IMR-90 (cell line): Measurements from ENCODE around the gene FCRL2.

Source experiments
- BHLHE40 ChIP-seq: fragments of 150-350 bp; IDR thresholded peaks from 2 replicates; pipeline ENCODE4 v1.6.1; 2016; ENCODE audit warnings: mild to moderate bottlenecking, low read depth, low read length
- CEBPB ChIP-seq: IDR thresholded peaks from 2 replicates; pipeline ENCODE4 v1.6.1; 2012; ENCODE audit warnings: low read depth, low read length, improper control_type of control experiment
- MAZ ChIP-seq: IDR thresholded peaks from 2 replicates; pipeline ENCODE4 v1.6.1; 2012; ENCODE audit warnings: low read depth, mild to moderate bottlenecking, low read length, improper control_type of control experiment, moderate library complexity, borderline replicate concordance
- MXI1 ChIP-seq: IDR thresholded peaks from 2 replicates; pipeline ENCODE4 v1.6.1; 2012; ENCODE audit warnings: low read depth, mild to moderate bottlenecking, low read length, moderate library complexity, borderline replicate concordance
- POLR2A ChIP-seq: IDR thresholded peaks from 2 replicates; pipeline ENCODE4 v1.6.1; 2012; ENCODE audit warnings: mild to moderate bottlenecking, low read depth, low read length
- RCOR1 ChIP-seq: IDR thresholded peaks from 2 replicates; pipeline ENCODE4 v1.6.1; 2012; ENCODE audit warnings: mild to moderate bottlenecking, low read length, improper control_type of control experiment; ENCODE audit not compliant: insufficient replicate concordance
- SMC3 ChIP-seq: fragments of 150-350 bp; IDR thresholded peaks from 2 replicates; pipeline ENCODE4 v1.6.1; 2016; ENCODE audit warnings: low read depth, mild to moderate bottlenecking, antibody characterized with exemption, low read length, moderate library complexity
- TF ChIP-seq, protein P1 (sequence below): conservative IDR thresholded peaks from 2 replicates; pipeline ENCODE4 v1.5.1; 2012; ENCODE audit warnings: mild to moderate bottlenecking, low read depth, low read length, improper control_type of control experiment
- TF ChIP-seq, protein P2 (sequence below): fragments of 150-350 bp; IDR thresholded peaks from 2 replicates; pipeline ENCODE4 v1.6.1; 2017; ENCODE audit warnings: mild to moderate bottlenecking, antibody characterized with exemption, low read length, low read depth

- TF ChIP-seq, protein P1, sequence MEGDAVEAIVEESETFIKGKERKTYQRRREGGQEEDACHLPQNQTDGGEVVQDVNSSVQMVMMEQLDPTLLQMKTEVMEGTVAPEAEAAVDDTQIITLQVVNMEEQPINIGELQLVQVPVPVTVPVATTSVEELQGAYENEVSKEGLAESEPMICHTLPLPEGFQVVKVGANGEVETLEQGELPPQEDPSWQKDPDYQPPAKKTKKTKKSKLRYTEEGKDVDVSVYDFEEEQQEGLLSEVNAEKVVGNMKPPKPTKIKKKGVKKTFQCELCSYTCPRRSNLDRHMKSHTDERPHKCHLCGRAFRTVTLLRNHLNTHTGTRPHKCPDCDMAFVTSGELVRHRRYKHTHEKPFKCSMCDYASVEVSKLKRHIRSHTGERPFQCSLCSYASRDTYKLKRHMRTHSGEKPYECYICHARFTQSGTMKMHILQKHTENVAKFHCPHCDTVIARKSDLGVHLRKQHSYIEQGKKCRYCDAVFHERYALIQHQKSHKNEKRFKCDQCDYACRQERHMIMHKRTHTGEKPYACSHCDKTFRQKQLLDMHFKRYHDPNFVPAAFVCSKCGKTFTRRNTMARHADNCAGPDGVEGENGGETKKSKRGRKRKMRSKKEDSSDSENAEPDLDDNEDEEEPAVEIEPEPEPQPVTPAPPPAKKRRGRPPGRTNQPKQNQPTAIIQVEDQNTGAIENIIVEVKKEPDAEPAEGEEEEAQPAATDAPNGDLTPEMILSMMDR = no peak
- TF ChIP-seq SMC3 = no peak
- no peak for TF ChIP-seq POLR2A
- TF ChIP-seq RCOR1 = no peak
- TF ChIP-seq MAZ = no peak
- TF ChIP-seq BHLHE40 = no peak
- no peak for TF ChIP-seq CEBPB
- no peak for TF ChIP-seq MXI1
- TF ChIP-seq, protein P2, sequence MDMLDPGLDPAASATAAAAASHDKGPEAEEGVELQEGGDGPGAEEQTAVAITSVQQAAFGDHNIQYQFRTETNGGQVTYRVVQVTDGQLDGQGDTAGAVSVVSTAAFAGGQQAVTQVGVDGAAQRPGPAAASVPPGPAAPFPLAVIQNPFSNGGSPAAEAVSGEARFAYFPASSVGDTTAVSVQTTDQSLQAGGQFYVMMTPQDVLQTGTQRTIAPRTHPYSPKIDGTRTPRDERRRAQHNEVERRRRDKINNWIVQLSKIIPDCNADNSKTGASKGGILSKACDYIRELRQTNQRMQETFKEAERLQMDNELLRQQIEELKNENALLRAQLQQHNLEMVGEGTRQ = no peak
Measured at GRCh38 chr1:157820299-157820698, 43.4 kb upstream of the FCRL2 start.
